ENCODE results near the gene PPARA.

GRCh38 chr22:46198274-46198673 is 47.9 kb downstream of the PPARA start:
- TF ChIP-seq EZH2phosphoT487 (IDR thresholded peaks at IDR 0.05; ENCODE audit: borderline replicate concordance, low read depth, low read length): no peak
- no peak for TF ChIP-seq CTCF (conservative IDR thresholded peaks at IDR 0.05; ENCODE audit: low read length)
